A673 (cell line): ENCODE data around the gene FIS1. TPM values are rescaled to one million over a fixed set of nuclear protein-coding genes. Genes with fewer than 3 reads are reported as not detected.

Experiments used
- BruUV-seq: library from RNA; stranded (reverse); fragments of 400-500 nt; replicated peaks from 2 replicates; lab custom pipeline; 2021; lab: Mats Ljungman, UMichigan
- CTCF ChIA-PET: fragments of 300-600 bp; sonication (Branson Sonifier 250); formaldehyde crosslinking; loops from one replicate; lab custom pipeline; 2022; ENCODE audit warnings: antibody characterized with exemption; lab: Charles Lee
- POLR2A ChIA-PET: fragments of 300-600 bp; sonication (Branson Sonifier 250); formaldehyde crosslinking; loops from one replicate; lab custom pipeline; 2022; ENCODE audit warnings: antibody characterized with exemption; ENCODE audit not compliant: low non-redundant PET; lab: Charles Lee
- DNase-seq: peaks from one replicate; pipeline ENCODE4 v3.0.0-alpha.2; 2015; ENCODE audit warnings: low spot score
- H3K27ac ChIP-seq: fragments of 200-600 bp; sonication (generic); 2 replicates; pipeline ENCODE4 v1.5.1; 2016; ENCODE audit warnings: mixed run types, low read depth, mild to moderate bottlenecking, mixed read lengths, antibody characterized with exemption, low read length; ENCODE audit not compliant: poor library complexity, severe bottlenecking
- H3K27me3 ChIP-seq: fragments of 200-600 bp; sonication (generic); replicated peaks from 2 replicates; pipeline ENCODE4 v1.6.1; 2017; ENCODE audit warnings: mixed run types, low read depth, mild to moderate bottlenecking, mixed read lengths, antibody characterized with exemption, low read length; ENCODE audit not compliant: insufficient read depth, poor library complexity
- H3K36me3 ChIP-seq: fragments of 200-600 bp; sonication (generic); 2 replicates; pipeline ENCODE4 v1.6.1; 2016; ENCODE audit warnings: mixed run types, mild to moderate bottlenecking, mixed read lengths, antibody characterized with exemption, low read length; ENCODE audit not compliant: insufficient read depth, poor library complexity, severe bottlenecking
- H3K4me1 ChIP-seq: fragments of 200-600 bp; sonication (generic); 2 replicates; pipeline ENCODE4 v1.6.1; 2017; ENCODE audit warnings: mixed run types, mild to moderate bottlenecking, mixed read lengths, antibody characterized with exemption, low read length; ENCODE audit not compliant: insufficient read depth, poor library complexity, severe bottlenecking
- H3K4me3 ChIP-seq: fragments of 200-600 bp; sonication (generic); 2 replicates; pipeline ENCODE4 v1.5.1; 2016; ENCODE audit warnings: low read depth, mixed run types, mild to moderate bottlenecking, mixed read lengths, low read length; ENCODE audit not compliant: poor library complexity, severe bottlenecking
- H3K9me3 ChIP-seq: fragments of 200-600 bp; sonication (generic); 2 replicates; pipeline ENCODE4 v1.6.1; 2016; ENCODE audit warnings: mixed run types, low read depth, mild to moderate bottlenecking, mixed read lengths, antibody characterized with exemption, low read length; ENCODE audit not compliant: poor library complexity, severe bottlenecking
- EZH2 ChIP-seq: fragments of 200-600 bp; sonication (generic); IDR thresholded peaks from 2 replicates; pipeline ENCODE4 v1.6.1; 2017; ENCODE audit warnings: borderline replicate concordance, low read depth, mild to moderate bottlenecking, mixed read lengths, antibody characterized with exemption, low read length; ENCODE audit not compliant: poor library complexity, severe bottlenecking
- intact Hi-C: fragments of 100-400 bp; cut with micrococcal nuclease; formaldehyde crosslinking; loops from one replicate; pipeline ENCODE4 v1.10.0; 2022; ENCODE audit not compliant: unreplicated experiment
- total RNA-seq: library from RNA; stranded (reverse); gene quantifications from 2 replicates; pipeline ENCODE4 v1.2.3, GENCODE V29; 2021
- TF ChIP-seq, protein P1 (sequence below): fragments of 300-800, 200-600 bp; sonication (generic); conservative IDR thresholded peaks from 2 replicates; pipeline ENCODE4 v1.5.1; 2017; ENCODE audit warnings: low read depth, mild to moderate bottlenecking, antibody characterized with exemption, low read length, moderate library complexity, mixed read lengths

Gene FIS1
- total RNA-seq, 1 experiment from 2014 or later = 79.6 TPM

DNA sequence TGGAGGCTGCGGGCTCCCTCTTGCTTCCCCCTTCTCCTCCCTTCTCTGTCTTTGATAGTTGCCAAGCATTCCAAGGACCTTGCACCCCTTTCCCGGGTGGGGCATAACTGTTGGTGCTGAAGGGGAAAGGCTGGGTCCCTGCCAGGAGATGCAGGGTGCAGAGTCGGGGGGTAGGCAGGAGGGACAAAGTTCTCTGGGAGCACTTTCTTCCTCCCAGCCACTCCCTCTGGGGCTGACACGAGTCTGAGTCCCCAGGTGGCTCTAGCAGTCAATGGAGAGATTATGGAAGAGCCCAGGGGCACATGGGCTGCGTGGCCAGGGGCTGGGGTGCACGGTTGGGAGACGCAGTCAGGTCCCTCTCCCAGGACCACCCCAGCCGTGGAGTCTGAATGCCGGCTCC lies 9.4 kb downstream of the FIS1 start:
- Histone ChIP-seq H3K36me3 (peaks cover 6% of the 10 kb centered on the region), H3K9me3 (no peaks in the 10 kb centered on the region), H3K4me1 (no peaks in the 10 kb centered on the region), H3K4me3 (no peak overlapping the region), H3K27ac (no peak overlapping the region), H3K27me3 (no peaks in the 10 kb centered on the region)
- ChIA-PET CTCF (interaction anchor here (0.8 kb wide), 1 partner anchor 18 kb away, joined by 3 read pairs; the partner anchor contains the start of gene PLOD3), POLR2A (no interaction called here)
- no peak for DNase-seq
- no peak for TF ChIP-seq EZH2
- TF ChIP-seq, protein P1, sequence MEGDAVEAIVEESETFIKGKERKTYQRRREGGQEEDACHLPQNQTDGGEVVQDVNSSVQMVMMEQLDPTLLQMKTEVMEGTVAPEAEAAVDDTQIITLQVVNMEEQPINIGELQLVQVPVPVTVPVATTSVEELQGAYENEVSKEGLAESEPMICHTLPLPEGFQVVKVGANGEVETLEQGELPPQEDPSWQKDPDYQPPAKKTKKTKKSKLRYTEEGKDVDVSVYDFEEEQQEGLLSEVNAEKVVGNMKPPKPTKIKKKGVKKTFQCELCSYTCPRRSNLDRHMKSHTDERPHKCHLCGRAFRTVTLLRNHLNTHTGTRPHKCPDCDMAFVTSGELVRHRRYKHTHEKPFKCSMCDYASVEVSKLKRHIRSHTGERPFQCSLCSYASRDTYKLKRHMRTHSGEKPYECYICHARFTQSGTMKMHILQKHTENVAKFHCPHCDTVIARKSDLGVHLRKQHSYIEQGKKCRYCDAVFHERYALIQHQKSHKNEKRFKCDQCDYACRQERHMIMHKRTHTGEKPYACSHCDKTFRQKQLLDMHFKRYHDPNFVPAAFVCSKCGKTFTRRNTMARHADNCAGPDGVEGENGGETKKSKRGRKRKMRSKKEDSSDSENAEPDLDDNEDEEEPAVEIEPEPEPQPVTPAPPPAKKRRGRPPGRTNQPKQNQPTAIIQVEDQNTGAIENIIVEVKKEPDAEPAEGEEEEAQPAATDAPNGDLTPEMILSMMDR = no peak
- intact Hi-C loops = no loop called here
- BruUV-seq = no TSS peak

DNA sequence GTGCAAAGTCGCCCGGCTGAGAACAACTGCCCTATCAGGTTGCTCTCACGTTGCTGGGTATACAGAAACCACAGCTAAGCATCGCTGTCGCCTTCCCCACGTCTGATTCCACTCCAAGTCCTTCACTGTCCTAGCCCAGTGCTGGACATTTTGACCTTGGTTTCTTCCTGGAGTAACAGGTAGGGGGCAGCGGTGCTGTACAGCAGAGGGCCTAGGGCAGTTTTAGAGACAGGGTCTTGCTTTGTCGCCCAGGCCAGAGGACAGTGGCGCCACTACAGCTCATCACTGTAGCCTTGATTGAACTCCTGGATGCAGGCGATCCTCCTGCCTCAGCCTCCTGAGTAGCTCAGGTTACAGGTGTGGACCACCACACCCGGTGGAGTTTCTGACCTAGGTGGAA lies 9.8 kb downstream of the FIS1 start:
- CTCF ChIA-PET = interaction anchor here (0.6 to 0.8 kb wide), 2 partner anchors 18 to 134 kb away, joined by 3 to 7 read pairs; partner anchors contain the start of gene PLOD3
- POLR2A ChIA-PET = no interaction called here
- intact Hi-C loops = no loop called here
- H3K4me3 ChIP-seq = no peak overlapping the region
- no peaks in the 10 kb centered on the region for H3K4me1 ChIP-seq
- H3K36me3 ChIP-seq = peaks cover 6% of the 10 kb centered on the region
- H3K27ac ChIP-seq = no peak overlapping the region
- TF ChIP-seq, protein P1 = no peak; the same call in 1 of the 2 replicates
- TF ChIP-seq EZH2 = no peak
- no peak for DNase-seq
- BruUV-seq = no TSS peak
- no peaks in the 10 kb centered on the region for H3K27me3 ChIP-seq
- H3K9me3 ChIP-seq = no peaks in the 10 kb centered on the region

DNA sequence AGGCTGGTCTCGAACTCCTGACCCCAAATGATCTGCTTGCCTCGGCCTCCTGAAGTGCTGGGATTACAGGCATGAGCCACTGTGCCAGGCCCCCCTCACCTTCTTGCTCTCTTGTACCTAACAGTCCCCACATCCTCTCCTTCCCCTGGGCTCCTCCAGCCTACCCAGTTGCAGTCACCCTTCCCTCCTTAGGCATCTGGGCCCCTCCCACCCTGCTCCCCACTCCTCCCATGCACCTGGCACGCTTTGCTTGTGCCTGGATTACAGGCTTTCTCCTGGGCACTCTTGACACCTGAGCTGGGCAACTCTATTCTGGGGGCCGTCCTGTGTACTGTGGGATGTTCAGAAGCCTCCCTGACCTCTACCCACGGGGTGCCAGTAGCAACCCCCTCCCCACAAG lies 10.2 kb downstream of the FIS1 start:
- Histone ChIP-seq H3K36me3 (peaks cover 2% of the 10 kb centered on the region), H3K4me3 (no peak overlapping the region), H3K27me3 (no peaks in the 10 kb centered on the region), H3K9me3 (no peaks in the 10 kb centered on the region), H3K27ac (no peak overlapping the region), H3K4me1 (no peaks in the 10 kb centered on the region)
- no peak for DNase-seq
- no peak for TF ChIP-seq EZH2
- TF ChIP-seq, protein P1 = no peak
- ChIA-PET POLR2A (no interaction called here), CTCF (interaction anchor here (0.6 to 0.8 kb wide), 2 partner anchors 17 to 133 kb away, joined by 3 to 7 read pairs; partner anchors contain the start of gene PLOD3)
- intact Hi-C loops = no loop called here
- no TSS peak for BruUV-seq
